GM06990 (cell line): Measurements from ENCODE around the gene ARRDC1.

Source experiments
- DNase-seq: peaks from one replicate; pipeline ENCODE4 v3.0.0-alpha.2; 2011; ENCODE audit not compliant: insufficient read length; ENCODE audit errors: extremely low read depth
- H3K27me3 ChIP-seq: replicated peaks from 2 replicates; pipeline ENCODE4 v1.6.0; 2011; ENCODE audit warnings: low read length; ENCODE audit not compliant: control insufficient read depth, insufficient read depth
- H3K36me3 ChIP-seq: 2 replicates; pipeline ENCODE4 v1.5.1; 2011; ENCODE audit warnings: low read length; ENCODE audit not compliant: control insufficient read depth, insufficient read depth
- H3K4me3 ChIP-seq: replicated peaks from 2 replicates; pipeline ENCODE4 v1.5.1; 2011; ENCODE audit warnings: low read depth, mild to moderate bottlenecking, control low read depth, low read length
- TF ChIP-seq, protein P1 (sequence below): IDR thresholded peaks from 2 replicates; pipeline ENCODE4 v1.5.1; 2011; ENCODE audit warnings: low read length, control low read depth, mild to moderate bottlenecking, inconsistent platforms; ENCODE audit not compliant: insufficient read depth, poor library complexity, severe bottlenecking

Gene ARRDC1

DNA sequence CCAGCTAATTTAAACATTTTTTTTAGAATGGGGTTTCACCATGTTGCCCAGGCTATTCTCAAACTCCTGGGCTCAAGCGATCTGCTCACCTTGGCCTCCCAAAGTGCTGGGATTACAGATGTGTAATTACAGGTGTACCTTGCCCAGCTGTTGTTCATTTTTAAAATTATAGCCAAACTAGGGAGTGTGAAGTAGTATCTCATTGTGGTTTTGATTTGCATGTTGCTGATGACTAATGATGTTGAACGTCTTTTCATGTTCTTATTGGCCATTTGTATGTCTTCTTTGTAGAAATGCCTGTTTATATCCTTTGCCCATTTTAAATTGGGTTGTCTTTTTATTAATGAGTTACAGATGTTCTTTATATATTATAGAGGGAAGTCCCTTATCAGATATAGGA, 44.8 kb downstream of the ARRDC1 start:
- no peak for DNase-seq
- TF ChIP-seq, protein P1, sequence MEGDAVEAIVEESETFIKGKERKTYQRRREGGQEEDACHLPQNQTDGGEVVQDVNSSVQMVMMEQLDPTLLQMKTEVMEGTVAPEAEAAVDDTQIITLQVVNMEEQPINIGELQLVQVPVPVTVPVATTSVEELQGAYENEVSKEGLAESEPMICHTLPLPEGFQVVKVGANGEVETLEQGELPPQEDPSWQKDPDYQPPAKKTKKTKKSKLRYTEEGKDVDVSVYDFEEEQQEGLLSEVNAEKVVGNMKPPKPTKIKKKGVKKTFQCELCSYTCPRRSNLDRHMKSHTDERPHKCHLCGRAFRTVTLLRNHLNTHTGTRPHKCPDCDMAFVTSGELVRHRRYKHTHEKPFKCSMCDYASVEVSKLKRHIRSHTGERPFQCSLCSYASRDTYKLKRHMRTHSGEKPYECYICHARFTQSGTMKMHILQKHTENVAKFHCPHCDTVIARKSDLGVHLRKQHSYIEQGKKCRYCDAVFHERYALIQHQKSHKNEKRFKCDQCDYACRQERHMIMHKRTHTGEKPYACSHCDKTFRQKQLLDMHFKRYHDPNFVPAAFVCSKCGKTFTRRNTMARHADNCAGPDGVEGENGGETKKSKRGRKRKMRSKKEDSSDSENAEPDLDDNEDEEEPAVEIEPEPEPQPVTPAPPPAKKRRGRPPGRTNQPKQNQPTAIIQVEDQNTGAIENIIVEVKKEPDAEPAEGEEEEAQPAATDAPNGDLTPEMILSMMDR, result no peak
- Histone ChIP-seq H3K4me3 (no peak overlapping the region), H3K36me3 (peaks cover 7% of the 10 kb centered on the region), H3K27me3 (no peaks in the 10 kb centered on the region)

DNA sequence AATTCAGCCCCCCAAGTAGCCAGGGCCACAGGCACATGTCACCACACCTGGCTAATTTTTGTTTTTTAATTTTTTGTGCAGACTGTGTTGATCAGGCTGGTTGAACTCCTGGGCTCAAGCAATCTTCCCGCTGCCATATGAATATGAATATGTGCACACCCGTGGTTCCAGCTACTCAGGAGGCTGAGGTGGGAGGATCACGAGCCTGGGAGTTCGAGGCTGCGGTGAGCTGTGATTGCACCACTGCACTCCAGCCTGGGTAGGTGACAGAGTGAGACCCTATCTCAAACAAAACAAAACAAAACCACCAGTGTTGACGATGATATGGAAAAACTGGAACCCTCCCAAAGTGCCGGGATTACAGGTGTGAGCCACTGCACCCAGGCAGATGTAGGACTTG, 45.3 kb downstream of the ARRDC1 start:
- Histone ChIP-seq H3K27me3 (no peaks in the 10 kb centered on the region), H3K36me3 (peaks cover 7% of the 10 kb centered on the region), H3K4me3 (no peak overlapping the region)
- TF ChIP-seq, protein P1, result no peak
- no peak for DNase-seq

DNA sequence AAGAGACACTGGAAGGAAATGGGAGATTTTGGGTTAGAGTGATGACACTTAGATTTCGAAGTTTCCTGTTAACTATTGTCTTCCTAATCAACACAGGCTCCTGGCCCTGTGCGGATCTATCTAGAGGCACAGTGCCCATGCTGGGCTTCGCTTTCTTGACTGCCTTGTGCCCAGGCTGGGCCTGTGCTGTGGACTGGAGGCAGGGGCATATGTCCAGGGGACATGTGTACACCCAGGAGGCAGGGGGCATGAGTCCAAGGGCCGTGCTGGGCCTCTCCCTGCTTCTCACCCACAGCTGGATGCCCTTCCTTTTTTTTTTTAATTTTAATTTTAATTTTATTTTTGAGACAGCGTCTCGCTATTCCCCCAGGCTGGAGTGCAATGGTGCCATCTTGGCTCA, 50.9 kb downstream of the ARRDC1 start:
- Histone ChIP-seq H3K4me3 (no peak overlapping the region), H3K36me3 (peaks cover 1% of the 10 kb centered on the region), H3K27me3 (no peaks in the 10 kb centered on the region)
- TF ChIP-seq, protein P1, result no peak
- no peak for DNase-seq

DNA sequence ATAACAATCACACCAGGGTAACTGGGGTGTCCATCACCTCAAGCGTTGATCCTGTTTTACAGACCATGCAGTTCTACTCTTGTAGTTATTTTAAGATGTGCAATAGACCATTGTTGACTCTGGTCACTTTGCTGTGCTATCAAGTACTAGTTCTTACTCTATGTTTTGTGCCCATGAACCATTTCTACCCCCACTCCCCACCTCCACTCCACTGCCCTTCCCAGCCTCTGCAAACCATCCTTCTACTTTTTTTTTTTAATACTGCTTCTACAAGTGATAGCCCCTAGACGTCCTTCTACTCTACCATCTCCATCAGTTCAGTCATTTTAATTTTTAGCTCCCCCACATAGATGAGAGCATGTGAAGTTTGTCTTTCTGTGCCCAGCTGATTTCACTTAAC, 52.1 kb downstream of the ARRDC1 start:
- no peaks in the 10 kb centered on the region for H3K27me3 ChIP-seq
- H3K36me3 ChIP-seq, result peaks cover 1% of the 10 kb centered on the region
- H3K4me3 ChIP-seq, result no peak overlapping the region
- DNase-seq, result no peak
- TF ChIP-seq, protein P1, result no peak

DNA sequence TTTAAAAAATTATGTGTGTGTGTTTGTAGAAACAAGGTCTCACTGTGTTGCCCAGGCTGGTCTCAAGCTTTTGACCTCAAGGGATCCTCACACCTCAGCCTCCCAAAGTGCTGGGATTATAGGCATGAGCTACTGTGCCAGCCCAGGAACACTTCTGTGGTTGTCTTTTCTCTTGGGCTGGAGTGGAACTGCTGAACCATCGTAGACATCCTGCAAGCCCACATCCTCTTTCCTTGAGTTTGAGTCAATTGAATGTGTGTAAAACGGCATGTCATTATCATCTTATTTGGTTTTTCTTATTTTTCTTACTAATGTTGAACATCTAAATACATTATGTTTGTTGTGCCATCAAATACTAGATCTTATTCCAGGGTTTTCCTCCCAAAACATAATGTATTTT, 53.3 kb downstream of the ARRDC1 start:
- Histone ChIP-seq H3K27me3 (no peaks in the 10 kb centered on the region), H3K36me3 (peaks cover 1% of the 10 kb centered on the region; the same call in 1 of the 2 replicates), H3K4me3 (no peak overlapping the region)
- DNase-seq, result no peak
- TF ChIP-seq, protein P1, result no peak

DNA sequence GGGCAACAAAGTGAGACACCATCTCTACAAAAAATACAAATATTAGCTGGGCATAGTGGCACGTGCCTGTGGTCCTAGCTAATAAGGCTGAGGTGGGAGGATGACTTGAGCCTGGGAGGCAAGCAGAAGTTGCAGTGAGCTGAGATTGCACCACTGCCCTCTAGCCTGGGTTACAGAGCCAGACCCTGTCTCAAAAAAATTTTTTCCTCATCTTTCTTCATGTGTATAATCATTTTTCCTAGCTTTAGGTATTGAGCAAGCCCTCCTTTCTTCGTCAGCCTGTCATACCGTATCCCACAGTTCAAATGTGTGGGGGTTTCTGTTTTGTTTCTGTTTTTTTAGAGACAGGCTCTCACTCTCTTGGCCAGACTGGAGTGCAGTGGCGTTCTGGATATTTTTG, 54.7 kb downstream of the ARRDC1 start:
- TF ChIP-seq, protein P1, result no peak
- no peaks in the 10 kb centered on the region for H3K27me3 ChIP-seq
- no peaks in the 10 kb centered on the region; the same call in 1 of the 2 replicates for H3K36me3 ChIP-seq
- H3K4me3 ChIP-seq, result no peak overlapping the region
- DNase-seq, result no peak
